Testis (tissue), 3 donors: ENCODE measurements around the gene PTP4A2. TPM values are rescaled to one million over a fixed set of nuclear protein-coding genes. Genes with fewer than 3 reads are reported as not detected.

Experiments used
- DNase-seq: peaks from one replicate; pipeline ENCODE4 v3.0.0-alpha.2; 2019
- H3K27ac ChIP-seq, 2 donors: fragments of 200-600 bp; sonication (generic); one replicate each; pipeline ENCODE4 v1.5.1; 2019
- H3K27me3 ChIP-seq: fragments of 200-600 bp; sonication (generic); one replicate; pipeline ENCODE4 v1.5.1; 2019
- H3K36me3 ChIP-seq: fragments of 200-600 bp; sonication (generic); one replicate; pipeline ENCODE4 v1.5.1; 2017; ENCODE audit warnings: low read depth; ENCODE audit errors: missing control alignments
- H3K4me1 ChIP-seq: fragments of 200-600 bp; sonication (generic); one replicate; pipeline ENCODE4 v1.5.1; 2019
- H3K4me3 ChIP-seq, 2 donors: fragments of 200-600 bp; sonication (generic); one replicate each; pipeline ENCODE4 v1.5.1; 2017 to 2019
- H3K9me3 ChIP-seq: fragments of 200-600 bp; sonication (generic); one replicate; pipeline ENCODE4 v1.5.1; 2017
- POLR2A ChIP-seq: fragments of 450-650 bp; IDR thresholded peaks from one replicate; pipeline ENCODE4 v1.6.1; 2017; ENCODE audit warnings: antibody characterized with exemption, mild to moderate bottlenecking, moderate library complexity
- WGBS, 2 donors: methylation state at CpG; one replicate each; pipeline ENCODE4 v1.1.5; 2018; 5-methylcytosine and 5-hydroxymethylcytosine counted together
- intact Hi-C: fragments of 100-400 bp; cut with DNase I; formaldehyde crosslinking; loops from one replicate; pipeline ENCODE4 v1.15.1; 2023; ENCODE audit warnings: low total_unique reads
- polyA plus RNA-seq: library from polyadenylated mRNA; stranded (reverse); fragments of 350-450 nt; fragmentation: Illumina TruSeq; extraction: RNeasy Lipid Tissue Mini Kit (QIAGEN cat#74804); gene quantifications from one replicate; pipeline ENCODE4 v1.2.3, GENCODE V29; 2014; ENCODE audit warnings: low read depth, low replicate concordance; ENCODE audit not compliant: insufficient read depth
- total RNA-seq, 2 donors: library from RNA; depleted of rRNA; stranded (reverse); fragments of >200 nt; gene quantifications; one replicate each; pipeline ENCODE4 v1.2.3, GENCODE V29; 2016
- TF ChIP-seq, protein P1 (sequence below), 3 experiments: fragments of 450-650 bp in 2 of 3; fragments of 200-600 bp in 1 of 3; sonication (generic) in 1 of 3; IDR thresholded peaks; one replicate each; pipeline ENCODE4 v1.5.1; 2016 to 2019; ENCODE audit warnings: antibody characterized with exemption in 3 of 3, mild to moderate bottlenecking in 2 of 3, moderate library complexity in 1 of 3

PTP4A2 gene
- total and polyA plus RNA-seq, 3 donors from 2014 or later: 137 to 305 (median 189) TPM

DNA sequence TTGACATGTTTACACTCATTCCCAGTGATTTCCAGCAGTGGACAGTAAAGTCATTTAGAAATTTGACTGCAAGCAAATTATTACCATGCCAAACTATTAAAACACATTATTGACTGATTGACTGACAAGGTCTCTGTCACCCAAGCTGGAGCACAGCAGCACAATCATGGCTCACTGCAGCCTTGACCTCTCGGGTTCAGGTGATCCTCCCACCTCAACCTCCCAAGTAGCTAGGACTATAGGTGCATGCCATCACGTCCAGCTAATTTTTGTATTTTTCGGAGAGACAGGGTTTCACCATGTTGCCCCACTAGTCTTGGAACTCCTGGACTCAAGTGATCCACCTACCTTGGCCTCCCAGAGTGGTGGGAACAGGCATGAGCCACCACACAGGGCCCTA, 24.2 kb downstream of the PTP4A2 start:
- peaks cover 15% of the 10 kb centered on the region for H3K4me1 ChIP-seq
- 70 to 94% methylated on average over 3 of the region's 3 CpGs for WGBS, 2 donors
- no peak for DNase-seq
- no peaks in the 10 kb centered on the region for H3K27me3 ChIP-seq
- H3K27ac ChIP-seq: no peak overlapping the region
- intact Hi-C loops: no loop called here
- TF ChIP-seq, protein P1, sequence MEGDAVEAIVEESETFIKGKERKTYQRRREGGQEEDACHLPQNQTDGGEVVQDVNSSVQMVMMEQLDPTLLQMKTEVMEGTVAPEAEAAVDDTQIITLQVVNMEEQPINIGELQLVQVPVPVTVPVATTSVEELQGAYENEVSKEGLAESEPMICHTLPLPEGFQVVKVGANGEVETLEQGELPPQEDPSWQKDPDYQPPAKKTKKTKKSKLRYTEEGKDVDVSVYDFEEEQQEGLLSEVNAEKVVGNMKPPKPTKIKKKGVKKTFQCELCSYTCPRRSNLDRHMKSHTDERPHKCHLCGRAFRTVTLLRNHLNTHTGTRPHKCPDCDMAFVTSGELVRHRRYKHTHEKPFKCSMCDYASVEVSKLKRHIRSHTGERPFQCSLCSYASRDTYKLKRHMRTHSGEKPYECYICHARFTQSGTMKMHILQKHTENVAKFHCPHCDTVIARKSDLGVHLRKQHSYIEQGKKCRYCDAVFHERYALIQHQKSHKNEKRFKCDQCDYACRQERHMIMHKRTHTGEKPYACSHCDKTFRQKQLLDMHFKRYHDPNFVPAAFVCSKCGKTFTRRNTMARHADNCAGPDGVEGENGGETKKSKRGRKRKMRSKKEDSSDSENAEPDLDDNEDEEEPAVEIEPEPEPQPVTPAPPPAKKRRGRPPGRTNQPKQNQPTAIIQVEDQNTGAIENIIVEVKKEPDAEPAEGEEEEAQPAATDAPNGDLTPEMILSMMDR (IDR thresholded peaks at IDR 0.05): no peak
- TF ChIP-seq POLR2A: no peak
- no peaks in the 10 kb centered on the region for H3K9me3 ChIP-seq
- no peak overlapping the region for H3K4me3 ChIP-seq
- no peaks in the 10 kb centered on the region for H3K36me3 ChIP-seq

DNA sequence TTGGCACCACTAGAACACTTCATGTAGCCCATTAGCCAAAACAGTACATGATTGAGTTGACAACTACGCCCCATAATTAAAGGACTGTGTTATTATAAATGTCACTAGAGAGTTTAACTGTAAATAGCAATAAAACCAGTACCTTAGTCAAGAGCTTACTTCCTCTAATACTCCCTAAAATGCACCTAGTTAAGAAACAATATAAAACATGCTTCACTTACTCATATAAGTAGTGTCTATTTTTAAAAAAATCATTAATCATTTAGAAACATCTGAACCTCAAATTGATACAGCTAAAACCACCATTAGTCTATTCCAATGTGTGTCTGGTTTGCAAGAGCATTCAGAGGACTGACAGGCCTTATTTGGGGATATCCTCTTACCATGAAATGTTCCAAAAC, 25.3 kb downstream of the PTP4A2 start:
- no peak for DNase-seq
- Histone ChIP-seq H3K9me3 (no peaks in the 10 kb centered on the region), H3K27me3 (no peaks in the 10 kb centered on the region), H3K27ac (no peak overlapping the region), H3K36me3 (no peaks in the 10 kb centered on the region), H3K4me1 (peaks cover 15% of the 10 kb centered on the region), H3K4me3 (no peak overlapping the region)
- 100% methylated on average over 1 of the region's 1 CpG for WGBS, 2 donors
- intact Hi-C loops: no loop called here
- TF ChIP-seq POLR2A: no peak
- TF ChIP-seq, protein P1 (IDR thresholded peaks at IDR 0.05): no peak

DNA sequence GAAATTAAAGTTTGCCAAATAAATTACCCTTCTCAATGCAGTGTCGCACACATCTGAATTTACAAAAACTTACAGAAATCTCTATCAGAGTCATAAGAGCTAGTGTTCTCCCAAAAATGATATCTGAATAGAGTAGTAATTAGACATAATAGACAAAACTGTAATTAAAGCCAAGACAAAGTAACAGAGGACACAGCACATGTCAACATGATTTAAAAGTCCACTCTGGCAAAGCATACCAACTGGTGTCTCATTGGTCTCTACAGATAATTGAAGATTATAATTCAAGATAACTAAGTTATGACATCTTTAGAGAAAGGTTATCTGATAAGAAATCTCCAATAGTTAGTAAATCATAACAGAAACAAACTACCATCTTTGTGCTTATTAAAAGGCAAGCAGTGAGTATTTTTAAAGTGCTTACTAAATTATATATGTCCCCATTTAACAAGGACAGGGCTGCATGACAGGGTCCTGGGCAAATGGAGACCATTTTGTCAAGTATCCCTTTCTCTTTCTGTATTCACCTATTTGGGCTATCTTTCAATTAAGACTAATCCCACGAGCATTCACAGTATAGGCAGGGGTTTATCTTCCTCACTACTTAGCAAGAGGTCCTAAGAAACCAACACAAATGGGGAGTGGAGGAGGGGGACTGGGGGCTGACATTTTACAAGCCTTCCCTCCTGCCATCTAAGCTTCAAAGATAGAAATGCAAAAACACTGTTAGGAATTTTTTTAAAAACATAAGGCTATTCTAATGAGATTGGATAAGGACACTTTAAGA, 26.0 kb downstream of the PTP4A2 start:
- Histone ChIP-seq H3K36me3 (no peaks in the 10 kb centered on the region), H3K27ac (no peak overlapping the region), H3K4me1 (peaks cover 15% of the 10 kb centered on the region), H3K9me3 (no peaks in the 10 kb centered on the region), H3K4me3 (no peak overlapping the region), H3K27me3 (no peaks in the 10 kb centered on the region)
- intact Hi-C loops: no loop called here
- TF ChIP-seq, protein P1 (IDR thresholded peaks at IDR 0.05): no peak
- no peak for TF ChIP-seq POLR2A
- 58 to 80% methylated on average over 2 of the region's 2 CpGs for WGBS, 2 donors
- DNase-seq: no peak

DNA sequence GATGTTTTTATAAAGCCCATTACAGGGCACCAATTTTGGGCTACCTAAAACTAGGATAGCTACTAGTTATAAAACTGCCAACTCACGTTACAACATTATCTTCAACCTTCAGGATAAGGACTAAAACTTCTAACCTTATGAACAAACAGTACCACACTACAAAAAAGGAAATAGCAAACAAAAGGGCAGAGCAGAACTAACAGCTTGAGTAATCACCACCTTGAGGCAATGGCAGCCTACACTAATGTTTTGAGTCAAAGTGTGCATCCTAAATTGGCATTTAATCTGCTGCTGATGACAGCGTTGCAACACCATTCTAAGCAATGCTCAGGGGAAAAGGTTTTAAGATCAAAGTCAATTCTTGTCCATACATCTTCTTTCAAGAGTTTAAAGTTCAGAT, 27.2 kb downstream of the PTP4A2 start:
- Histone ChIP-seq H3K27ac (no peak overlapping the region), H3K4me3 (no peak overlapping the region), H3K36me3 (no peaks in the 10 kb centered on the region), H3K4me1 (peaks cover 15% of the 10 kb centered on the region), H3K9me3 (no peaks in the 10 kb centered on the region), H3K27me3 (no peaks in the 10 kb centered on the region)
- intact Hi-C loops: no loop called here
- DNase-seq: no peak
- 59 to 71% methylated on average over 2 of the region's 2 CpGs for WGBS, 2 donors
- TF ChIP-seq POLR2A: no peak
- TF ChIP-seq, protein P1 (IDR thresholded peaks at IDR 0.05): no peak

DNA sequence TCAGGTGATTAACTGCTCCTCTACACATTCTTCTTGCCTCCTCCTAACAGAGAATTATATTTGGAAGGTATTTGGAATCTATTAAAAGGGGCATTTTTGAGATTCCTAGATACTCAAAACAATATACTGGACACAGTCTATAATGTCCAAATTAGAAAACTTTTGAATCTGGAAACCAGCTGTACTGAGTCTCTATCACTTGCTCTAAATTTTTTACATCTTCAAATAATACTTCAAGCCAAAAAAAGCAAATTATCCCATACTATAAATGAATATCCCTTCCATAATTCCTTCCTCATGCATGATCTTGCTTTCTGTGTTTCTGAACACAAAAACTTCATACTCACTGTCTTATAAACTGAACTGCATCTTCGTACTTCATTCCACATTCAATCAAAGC, 28.5 kb downstream of the PTP4A2 start:
- Histone ChIP-seq H3K4me1 (peaks cover 9% of the 10 kb centered on the region), H3K27me3 (no peaks in the 10 kb centered on the region), H3K36me3 (no peaks in the 10 kb centered on the region), H3K4me3 (no peak overlapping the region), H3K9me3 (no peaks in the 10 kb centered on the region), H3K27ac (no peak overlapping the region)
- intact Hi-C loops: no loop called here
- WGBS, 2 donors: 84 to 96% methylated on average over 1 of the region's 1 CpG
- TF ChIP-seq, protein P1 (IDR thresholded peaks at IDR 0.05): no peak
- no peak for TF ChIP-seq POLR2A
- DNase-seq: no peak
